Keratinocyte (primary cell): ENCODE data around the gene PSMG1. TPM values are rescaled to one million over a fixed set of nuclear protein-coding genes. Genes with fewer than 3 reads are reported as not detected.

ENCODE experiments used
- DNase-seq: peaks from one replicate; pipeline ENCODE4 v3.0.0-alpha.2; 2011; ENCODE audit warnings: low read depth, missing footprints, low spot score
- FAIRE-seq: peaks from 2 replicates; lab custom pipeline; 2011; peaks lifted over from hg19 to GRCh38; lab: Jason Lieb, UNC
- H2AFZ ChIP-seq: 2 replicates; pipeline ENCODE4 v1.6.0; 2012; ENCODE audit warnings: low read length, control low read depth, inconsistent platforms; ENCODE audit not compliant: control insufficient read depth
- H3K27ac ChIP-seq: 2 replicates; pipeline ENCODE4 v1.5.1; 2011; ENCODE audit warnings: low read length; ENCODE audit not compliant: control insufficient read depth, insufficient read depth
- H3K27me3 ChIP-seq: 3 replicates; pipeline ENCODE4 v1.6.0; 2011; ENCODE audit warnings: low read length; ENCODE audit not compliant: control insufficient read depth, insufficient read depth; ENCODE audit errors: extremely low read depth
- H3K36me3 ChIP-seq, 2 experiments: 2 replicates in 1 of 2; 3 replicates in 1 of 2; pipeline ENCODE4 v1.5.1; 2011; ENCODE audit warnings: low read length in 2 of 2, mild to moderate bottlenecking in 1 of 2; ENCODE audit not compliant: control insufficient read depth in 2 of 2, insufficient read depth in 2 of 2; ENCODE audit errors: extremely low read depth in 1 of 2
- H3K4me1 ChIP-seq: 3 replicates; pipeline ENCODE4 v1.5.1; 2011; ENCODE audit warnings: low read length; ENCODE audit not compliant: control insufficient read depth, insufficient read depth; ENCODE audit errors: extremely low read depth
- H3K4me2 ChIP-seq: 3 replicates; pipeline ENCODE4 v1.6.0; 2011; ENCODE audit warnings: low read depth, low read length; ENCODE audit not compliant: control insufficient read depth, insufficient read depth; ENCODE audit errors: extremely low read depth
- H3K4me3 ChIP-seq, 3 experiments: fragments of 200-600 bp in 1 of 3; sonication (generic) in 1 of 3; 2 replicates in 2 of 3; 3 replicates in 1 of 3; pipeline ENCODE4 v1.5.1; 2011 to 2016; ENCODE audit warnings: low read length in 3 of 3, mild to moderate bottlenecking in 3 of 3, control low read depth in 2 of 3, inconsistent platforms in 1 of 3, low read depth in 1 of 3, mixed read lengths in 1 of 3, mixed run types in 1 of 3, moderate library complexity in 1 of 3; ENCODE audit not compliant: control insufficient read depth in 2 of 3, insufficient read depth in 2 of 3; ENCODE audit errors: extremely low read depth in 1 of 3
- H3K79me2 ChIP-seq: 2 replicates; pipeline ENCODE4 v1.6.0; 2012; ENCODE audit warnings: low read length; ENCODE audit not compliant: control insufficient read depth, insufficient read depth
- H3K9ac ChIP-seq: 3 replicates; pipeline ENCODE4 v1.6.0; 2011; ENCODE audit warnings: low read length; ENCODE audit not compliant: control insufficient read depth, insufficient read depth; ENCODE audit errors: extremely low read depth
- H3K9me1 ChIP-seq: 3 replicates; pipeline ENCODE4 v1.6.0; 2011; ENCODE audit warnings: low read length; ENCODE audit not compliant: control insufficient read depth, insufficient read depth; ENCODE audit errors: extremely low read depth
- H3K9me3 ChIP-seq: 2 replicates; pipeline ENCODE4 v1.5.1; 2012; ENCODE audit warnings: low read depth, low read length; ENCODE audit not compliant: control insufficient read depth
- H4K20me1 ChIP-seq: 3 replicates; pipeline ENCODE4 v1.6.0; 2011; ENCODE audit warnings: low read length; ENCODE audit not compliant: control insufficient read depth, insufficient read depth; ENCODE audit errors: extremely low read depth
- CTCF ChIP-seq, 3 experiments: IDR thresholded peaks in 1 of 3; conservative IDR thresholded peaks in 1 of 3; optimal IDR thresholded peaks in 1 of 3; 2 replicates in 2 of 3; 3 replicates in 1 of 3; pipeline versions ENCODE3 to v1.5.1; 2011; ENCODE audit warnings: low read length in 3 of 3, mild to moderate bottlenecking in 3 of 3, moderate library complexity in 2 of 3, control low read depth in 1 of 3, inconsistent platforms in 1 of 3; ENCODE audit not compliant: insufficient read depth in 2 of 3; ENCODE audit errors: extremely low read depth in 1 of 3
- EZH2 ChIP-seq: IDR thresholded peaks from one replicate; pipeline ENCODE4 v1.6.1; 2012; ENCODE audit warnings: inconsistent platforms, mild to moderate bottlenecking, low read length, moderate library complexity
- dilution Hi-C: fragments of 300-500 bp; cut with MboI; formaldehyde crosslinking; loops from one replicate; pipeline ENCODE4 v1.7.0; 2020; ENCODE audit warnings: low sequenced_read_pairs; ENCODE audit not compliant: extremely low pct_ligation_motif_present
- polyA minus RNA-seq, 3 experiments: library from RNA; depleted of rRNA, polyadenylated mRNA; stranded (reverse); fragments of >200 nt; gene quantifications; 1 replicate in 1 of 3; 2 replicates in 1 of 3; 3 replicates in 1 of 3; pipeline ENCODE4 v1.2.3, GENCODE V29; 2011
- polyA plus RNA-seq, 5 experiments: library from polyadenylated mRNA; depleted of rRNA in 3 of 5; stranded (reverse) in 3 of 5; stranded (forward) in 1 of 5; unstranded in 1 of 5; fragments of >200 nt; gene quantifications; 1 replicate in 1 of 5; 2 replicates in 3 of 5; 3 replicates in 1 of 5; pipeline versions ENCODE4 v1.2.1 to v1.2.3, GENCODE V29; 2011 to 2012; ENCODE audit warnings: missing spikeins in 2 of 5, low read depth in 1 of 5, low replicate concordance in 1 of 5

PSMG1 gene, protein sequence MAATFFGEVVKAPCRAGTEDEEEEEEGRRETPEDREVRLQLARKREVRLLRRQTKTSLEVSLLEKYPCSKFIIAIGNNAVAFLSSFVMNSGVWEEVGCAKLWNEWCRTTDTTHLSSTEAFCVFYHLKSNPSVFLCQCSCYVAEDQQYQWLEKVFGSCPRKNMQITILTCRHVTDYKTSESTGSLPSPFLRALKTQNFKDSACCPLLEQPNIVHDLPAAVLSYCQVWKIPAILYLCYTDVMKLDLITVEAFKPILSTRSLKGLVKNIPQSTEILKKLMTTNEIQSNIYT
- polyA plus RNA-seq (48.9 to 91.8 TPM (median 56.8 TPM) in 3 replicates), polyA minus RNA-seq (9.2 to 24.3 TPM (median 10.5 TPM) in 3 replicates)
- 18.8 TPM for polyA plus RNA-seq (2011; ENCODE audit: low read depth)
- polyA plus RNA-seq (2011; cell fraction: cytosol; rRNA removed) = 44.9 and 88.1 TPM in 2 replicates
- 36.1 and 45.8 TPM in 2 replicates for polyA plus RNA-seq (2011; cell fraction: nucleus; rRNA removed)
- polyA plus RNA-seq (2012; ENCODE audit: low replicate concordance) = 33.6 and 71.5 TPM in 2 replicates
- polyA minus RNA-seq (2011; cell fraction: cytosol; rRNA and poly(A)+ RNA removed) = 22.8 TPM
- 6.2 and 14.7 TPM in 2 replicates for polyA minus RNA-seq (2011; cell fraction: nucleus; rRNA and poly(A)+ RNA removed)

- peaks cover 29% of the 10 kb centered on the region for H3K4me1 ChIP-seq
- FAIRE-seq = no peak
- no peaks in the 10 kb centered on the region for H3K9me3 ChIP-seq
- H3K36me3 ChIP-seq = peaks cover 4 to 6% of the 10 kb centered on the region in 2 experiments
- no peak for TF ChIP-seq EZH2
- peak in 1 of 3 experiments; percentile 17 for TF ChIP-seq CTCF (optimal IDR thresholded peaks at IDR 0.05 in 1 of 3, IDR thresholded peaks at IDR 0.05 in 1 of 3, conservative IDR thresholded peaks at IDR 0.05 in 1 of 3; ENCODE audit: extremely low read depth in 1 of 3, insufficient read depth in 2 of 3, low read length in 3 of 3)
- H3K9ac ChIP-seq = peak within 1 kb of the TSS; percentile 94
- H3K27me3 ChIP-seq = no peaks in the 10 kb centered on the region
- peak within 1 kb of the TSS; percentile 90 for H3K4me2 ChIP-seq
- dilution Hi-C loops = no loop called here
- peak within 1 kb of the TSS; percentile 86 to 91 (median 86) for H3K4me3 ChIP-seq
- H3K79me2 ChIP-seq = peaks cover 34% of the 10 kb centered on the region
- H3K9me1 ChIP-seq = no peaks in the 10 kb centered on the region
- H4K20me1 ChIP-seq = no peaks in the 10 kb centered on the region
- peak within 1 kb of the TSS; percentile 91 for H3K27ac ChIP-seq
- H2AFZ ChIP-seq = peak within 1 kb of the TSS; percentile 82
- DNase-seq = peak; percentile 46
These were observed at the start of gene PSMG1 for GRCh38 chr21:39183272-39184049. PSMG1 (minus strand) TSS chr21:39183451; CDS start chr21:39183385, 66 bp downstream.

- H3K36me3 ChIP-seq = peaks cover 11 to 19% of the 10 kb centered on the region in 2 experiments
- no peaks in the 10 kb centered on the region for H3K9me1 ChIP-seq
- DNase-seq = no peak
- no peaks in the 10 kb centered on the region for H3K9me3 ChIP-seq
- H3K27ac ChIP-seq = no peak overlapping the region
- H3K4me1 ChIP-seq = no peaks in the 10 kb centered on the region
- dilution Hi-C loops = no loop called here
- no peak for TF ChIP-seq EZH2
- no peak for TF ChIP-seq CTCF (optimal IDR thresholded peaks at IDR 0.05 in 1 of 3, IDR thresholded peaks at IDR 0.05 in 1 of 3, conservative IDR thresholded peaks at IDR 0.05 in 1 of 3; ENCODE audit: extremely low read depth in 1 of 3, insufficient read depth in 2 of 3, low read length in 3 of 3)
- H2AFZ ChIP-seq = no peak overlapping the region
- FAIRE-seq = no peak
- no peaks in the 10 kb centered on the region for H3K79me2 ChIP-seq
- no peak overlapping the region for H3K9ac ChIP-seq
- H4K20me1 ChIP-seq = no peaks in the 10 kb centered on the region
- no peak overlapping the region for H3K4me3 ChIP-seq
- H3K4me2 ChIP-seq = no peak overlapping the region
- no peaks in the 10 kb centered on the region for H3K27me3 ChIP-seq
These were observed 49.6 kb upstream of the PSMG1 start for GRCh38 chr21:39232861-39233291.
